ENCODE data around the gene AIDA. TPM values are rescaled to one million over a fixed set of nuclear protein-coding genes. Genes with fewer than 3 reads are reported as not detected.
A peak's percentile ranks its signal among the peaks of the same experiment; 100 is the strongest.

The AIDA gene
- total RNA-seq, 3 donors from 2014 or later: 35.5 to 87.9 (median 35.5) TPM

GRCh38 chr1:222642468-222642867 is 69.8 kb downstream of the AIDA start:
- Histone ChIP-seq H3K9me3 (no peaks in the 10 kb centered on the region), H3K4me3 (no peak overlapping the region), H3K4me1 (ENCODE audit: low read depth) (peaks cover 12% of the 10 kb centered on the region), H3K36me3 (ENCODE audit: low read depth) (no peaks in the 10 kb centered on the region)
- DNase-seq: no peak
- no peak for ATAC-seq
- TF ChIP-seq, protein P1, sequence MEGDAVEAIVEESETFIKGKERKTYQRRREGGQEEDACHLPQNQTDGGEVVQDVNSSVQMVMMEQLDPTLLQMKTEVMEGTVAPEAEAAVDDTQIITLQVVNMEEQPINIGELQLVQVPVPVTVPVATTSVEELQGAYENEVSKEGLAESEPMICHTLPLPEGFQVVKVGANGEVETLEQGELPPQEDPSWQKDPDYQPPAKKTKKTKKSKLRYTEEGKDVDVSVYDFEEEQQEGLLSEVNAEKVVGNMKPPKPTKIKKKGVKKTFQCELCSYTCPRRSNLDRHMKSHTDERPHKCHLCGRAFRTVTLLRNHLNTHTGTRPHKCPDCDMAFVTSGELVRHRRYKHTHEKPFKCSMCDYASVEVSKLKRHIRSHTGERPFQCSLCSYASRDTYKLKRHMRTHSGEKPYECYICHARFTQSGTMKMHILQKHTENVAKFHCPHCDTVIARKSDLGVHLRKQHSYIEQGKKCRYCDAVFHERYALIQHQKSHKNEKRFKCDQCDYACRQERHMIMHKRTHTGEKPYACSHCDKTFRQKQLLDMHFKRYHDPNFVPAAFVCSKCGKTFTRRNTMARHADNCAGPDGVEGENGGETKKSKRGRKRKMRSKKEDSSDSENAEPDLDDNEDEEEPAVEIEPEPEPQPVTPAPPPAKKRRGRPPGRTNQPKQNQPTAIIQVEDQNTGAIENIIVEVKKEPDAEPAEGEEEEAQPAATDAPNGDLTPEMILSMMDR (IDR thresholded peaks at IDR 0.05): no peak
- intact Hi-C loops (cut with DNase I, micrococcal nuclease): no loop called here

GRCh38 chr1:222641269-222641948 is 70.9 kb downstream of the AIDA start:
- no peaks in the 10 kb centered on the region for H3K36me3 ChIP-seq (ENCODE audit: low read depth)
- no peaks in the 10 kb centered on the region for H3K9me3 ChIP-seq
- no peak for DNase-seq
- peaks cover 12% of the 10 kb centered on the region for H3K4me1 ChIP-seq (ENCODE audit: low read depth)
- ATAC-seq: no peak
- TF ChIP-seq, protein P1 (IDR thresholded peaks at IDR 0.05): no peak
- intact Hi-C loops (cut with DNase I, micrococcal nuclease): no loop called here
- H3K4me3 ChIP-seq: no peak overlapping the region

DNA sequence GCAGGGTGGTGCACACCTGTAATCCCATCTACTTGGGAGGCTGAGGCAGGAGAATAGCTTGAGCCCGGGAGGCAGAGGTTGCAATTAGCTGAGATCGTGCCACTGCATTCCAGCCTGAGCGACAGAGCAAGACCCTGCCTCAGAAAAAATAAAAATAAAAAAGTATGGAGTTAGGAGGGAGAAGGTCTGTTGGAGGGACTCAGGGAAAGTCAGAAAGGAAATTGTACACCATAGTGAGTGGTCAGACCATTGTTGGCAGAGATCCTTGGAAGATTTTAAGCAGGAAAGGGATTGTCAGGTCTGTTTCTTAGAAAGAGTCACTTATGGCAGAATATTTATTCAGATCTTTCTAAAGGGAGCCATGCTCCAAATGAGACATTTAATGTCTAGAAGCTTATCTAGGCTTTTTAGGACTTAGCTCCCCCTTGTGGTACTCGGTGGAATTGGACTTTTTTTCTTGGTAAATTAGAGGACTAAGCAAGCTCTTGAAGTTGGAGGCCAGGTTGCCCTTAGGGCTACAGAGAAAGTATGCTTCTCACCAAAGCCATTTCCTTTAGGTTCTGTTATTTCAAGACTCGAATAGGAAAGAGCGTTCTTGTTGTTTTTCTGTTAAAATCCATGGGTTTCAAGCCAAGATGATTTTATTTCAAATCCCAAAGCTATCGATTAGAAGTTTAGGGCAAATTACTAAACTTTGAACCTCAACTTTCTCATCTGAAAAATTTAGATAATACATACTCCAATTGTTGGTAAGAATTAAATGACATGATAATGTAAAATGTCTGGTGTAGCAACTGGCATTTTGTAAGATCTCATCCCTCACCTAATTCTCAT is 77.9 kb downstream of the AIDA start:
- Histone ChIP-seq H3K4me3 (no peak overlapping the region), H3K4me1 (ENCODE audit: low read depth) (no peaks in the 10 kb centered on the region), H3K36me3 (ENCODE audit: low read depth) (peaks cover 5% of the 10 kb centered on the region), H3K9me3 (no peaks in the 10 kb centered on the region)
- TF ChIP-seq, protein P1 (IDR thresholded peaks at IDR 0.05): peak; percentile 73
- ATAC-seq (peak; percentile 88), DNase-seq (peak in 1 of 3 donors; percentile 97)
- intact Hi-C loops (cut with DNase I, micrococcal nuclease): loop anchor here in 1 of 2 donors (2.0 kb wide), 1 partner anchor 170 kb away; no protein-coding TSS in a partner anchor

DNA sequence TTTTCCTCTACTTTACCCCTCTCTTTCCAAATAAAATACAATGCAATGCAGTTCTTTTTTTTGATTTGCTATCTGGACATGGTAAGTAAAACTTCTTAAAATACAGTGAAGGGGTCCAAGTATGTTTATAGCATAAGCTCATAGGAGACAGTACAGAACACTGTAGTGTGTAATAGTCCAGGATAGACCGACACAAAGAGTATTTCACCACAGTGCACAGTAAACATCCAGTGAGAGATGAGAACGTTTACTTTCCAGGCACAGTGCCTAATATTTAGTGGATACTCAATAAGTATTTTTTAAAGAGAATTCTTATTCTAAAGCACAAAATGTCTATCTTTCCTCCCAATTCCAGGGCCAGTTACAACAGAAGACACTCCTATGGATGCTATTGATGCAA is 79.5 kb downstream of the AIDA start:
- TF ChIP-seq, protein P1 (IDR thresholded peaks at IDR 0.05): no peak
- Histone ChIP-seq H3K4me1 (ENCODE audit: low read depth) (no peaks in the 10 kb centered on the region), H3K9me3 (no peaks in the 10 kb centered on the region), H3K4me3 (no peak overlapping the region), H3K36me3 (ENCODE audit: low read depth) (peaks cover 5% of the 10 kb centered on the region)
- intact Hi-C loops (cut with DNase I, micrococcal nuclease): no loop called here
- no peak for ATAC-seq
- DNase-seq: no peak

GRCh38 chr1:222631611-222632208 is 80.6 kb downstream of the AIDA start:
- ATAC-seq (no peak), DNase-seq (no peak)
- intact Hi-C loops (cut with DNase I, micrococcal nuclease): no loop called here
- TF ChIP-seq, protein P1 (IDR thresholded peaks at IDR 0.05): no peak
- H3K4me3 ChIP-seq: no peak overlapping the region
- H3K4me1 ChIP-seq (ENCODE audit: low read depth): no peaks in the 10 kb centered on the region
- H3K9me3 ChIP-seq: no peaks in the 10 kb centered on the region
- H3K36me3 ChIP-seq (ENCODE audit: low read depth): peaks cover 5% of the 10 kb centered on the region
